Uterus (tissue), 2 donors: ENCODE measurements around the gene POLRMT.

Source experiments
- POLR2A ChIP-seq, 2 donors: fragments of 450-650 bp; IDR thresholded peaks; one replicate each; pipeline ENCODE4 v1.6.1; 2016; ENCODE audit warnings: antibody characterized with exemption in 2 of 2, mild to moderate bottlenecking in 1 of 2, moderate library complexity in 1 of 2
- TF ChIP-seq, protein P1 (sequence below), 4 experiments: fragments of 200-600 bp in 2 of 4; fragments of 450-650 bp in 2 of 4; sonication (generic) in 2 of 4; IDR thresholded peaks; one replicate each; pipeline ENCODE4 v1.5.1; 2016 to 2019; ENCODE audit warnings: antibody characterized with exemption in 4 of 4, mild to moderate bottlenecking in 2 of 4, moderate library complexity in 1 of 4

DNA sequence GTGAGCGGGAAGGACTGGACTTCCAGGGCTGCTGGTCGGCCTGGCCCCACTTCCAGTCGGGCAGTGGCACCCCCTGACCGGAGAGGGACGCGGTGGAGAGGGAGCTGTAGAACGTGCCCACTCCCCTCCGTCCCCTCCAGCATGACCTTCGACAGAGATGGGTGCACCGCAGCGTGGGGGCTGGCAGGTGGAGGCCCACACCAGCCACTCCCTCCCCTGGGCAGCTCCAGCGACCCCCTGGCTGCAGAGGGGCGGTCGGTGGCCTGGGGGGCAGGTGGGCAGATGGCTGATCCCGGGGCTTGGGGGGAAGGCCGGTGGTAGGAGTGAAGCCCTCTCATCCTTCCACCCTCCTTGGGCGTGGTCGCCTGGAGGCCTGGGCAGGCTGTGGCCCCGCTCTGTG is 41.2 kb downstream of the POLRMT start:
- TF ChIP-seq, protein P1, sequence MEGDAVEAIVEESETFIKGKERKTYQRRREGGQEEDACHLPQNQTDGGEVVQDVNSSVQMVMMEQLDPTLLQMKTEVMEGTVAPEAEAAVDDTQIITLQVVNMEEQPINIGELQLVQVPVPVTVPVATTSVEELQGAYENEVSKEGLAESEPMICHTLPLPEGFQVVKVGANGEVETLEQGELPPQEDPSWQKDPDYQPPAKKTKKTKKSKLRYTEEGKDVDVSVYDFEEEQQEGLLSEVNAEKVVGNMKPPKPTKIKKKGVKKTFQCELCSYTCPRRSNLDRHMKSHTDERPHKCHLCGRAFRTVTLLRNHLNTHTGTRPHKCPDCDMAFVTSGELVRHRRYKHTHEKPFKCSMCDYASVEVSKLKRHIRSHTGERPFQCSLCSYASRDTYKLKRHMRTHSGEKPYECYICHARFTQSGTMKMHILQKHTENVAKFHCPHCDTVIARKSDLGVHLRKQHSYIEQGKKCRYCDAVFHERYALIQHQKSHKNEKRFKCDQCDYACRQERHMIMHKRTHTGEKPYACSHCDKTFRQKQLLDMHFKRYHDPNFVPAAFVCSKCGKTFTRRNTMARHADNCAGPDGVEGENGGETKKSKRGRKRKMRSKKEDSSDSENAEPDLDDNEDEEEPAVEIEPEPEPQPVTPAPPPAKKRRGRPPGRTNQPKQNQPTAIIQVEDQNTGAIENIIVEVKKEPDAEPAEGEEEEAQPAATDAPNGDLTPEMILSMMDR (IDR thresholded peaks at IDR 0.05) = no peak
- TF ChIP-seq POLR2A (IDR thresholded peaks at IDR 0.05) = no peak
